ENCODE data around the gene NMBR. TPM values are rescaled to one million over a fixed set of nuclear protein-coding genes. Genes with fewer than 3 reads are reported as not detected.

NMBR gene
- total RNA-seq, 1 experiment from 2014 or later, result not detected

GRCh38 chr6:142187209-142187608 is 40.3 kb upstream of the NMBR start:
- Histone ChIP-seq H3K36me3 (ENCODE audit: insufficient read depth, low read length, poor library complexity, severe bottlenecking) (no peaks in the 10 kb centered on the region), H3K4me1 (ENCODE audit: insufficient read depth, low read length, poor library complexity, severe bottlenecking) (peaks cover 14% of the 10 kb centered on the region), H3K4me3 (ENCODE audit: low read depth, low read length, poor library complexity, severe bottlenecking) (no peak overlapping the region), H3K9me3 (ENCODE audit: low read depth, low read length, poor library complexity, severe bottlenecking) (no peaks in the 10 kb centered on the region), H3K27me3 (replicated peaks; ENCODE audit: insufficient read depth, low read depth, low read length, poor library complexity) (no peaks in the 10 kb centered on the region), H3K27ac (ENCODE audit: low read depth, low read length, poor library complexity, severe bottlenecking) (no peak overlapping the region)
- intact Hi-C loops (cut with micrococcal nuclease; ENCODE audit: unreplicated experiment), result no loop called here
- no peak for TF ChIP-seq CTCF (conservative IDR thresholded peaks at IDR 0.05; ENCODE audit: low read depth, low read length)
- TF ChIP-seq EZH2 (IDR thresholded peaks at IDR 0.05; ENCODE audit: borderline replicate concordance, low read depth, low read length, poor library complexity, severe bottlenecking), result no peak
- ChIA-PET CTCF (no interaction called here), POLR2A (ENCODE audit: low non-redundant PET) (no interaction called here)
- BruUV-seq (replicated peaks), result no TSS peak
- DNase-seq (ENCODE audit: low spot score), result peak; percentile 74

GRCh38 chr6:142185641-142186040 is 38.7 kb upstream of the NMBR start:
- no peak for DNase-seq (ENCODE audit: low spot score)
- Histone ChIP-seq H3K27me3 (replicated peaks; ENCODE audit: insufficient read depth, low read depth, low read length, poor library complexity) (no peaks in the 10 kb centered on the region), H3K4me1 (ENCODE audit: insufficient read depth, low read length, poor library complexity, severe bottlenecking) (peaks cover 14% of the 10 kb centered on the region), H3K4me3 (ENCODE audit: low read depth, low read length, poor library complexity, severe bottlenecking) (no peak overlapping the region), H3K36me3 (ENCODE audit: insufficient read depth, low read length, poor library complexity, severe bottlenecking) (no peaks in the 10 kb centered on the region), H3K27ac (ENCODE audit: low read depth, low read length, poor library complexity, severe bottlenecking) (no peak overlapping the region), H3K9me3 (ENCODE audit: low read depth, low read length, poor library complexity, severe bottlenecking) (no peaks in the 10 kb centered on the region)
- BruUV-seq (replicated peaks), result no TSS peak
- CTCF ChIA-PET, result no interaction called here
- TF ChIP-seq EZH2 (IDR thresholded peaks at IDR 0.05; ENCODE audit: borderline replicate concordance, low read depth, low read length, poor library complexity, severe bottlenecking) (no peak), CTCF (conservative IDR thresholded peaks at IDR 0.05; ENCODE audit: low read depth, low read length) (no peak)
- POLR2A ChIA-PET (ENCODE audit: low non-redundant PET), result no interaction called here
- intact Hi-C loops (cut with micrococcal nuclease; ENCODE audit: unreplicated experiment), result no loop called here

- Histone ChIP-seq H3K4me1 (ENCODE audit: insufficient read depth, low read length, poor library complexity, severe bottlenecking) (peaks cover 14% of the 10 kb centered on the region), H3K4me3 (ENCODE audit: low read depth, low read length, poor library complexity, severe bottlenecking) (no peak overlapping the region), H3K27me3 (replicated peaks; ENCODE audit: insufficient read depth, low read depth, low read length, poor library complexity) (no peaks in the 10 kb centered on the region), H3K36me3 (ENCODE audit: insufficient read depth, low read length, poor library complexity, severe bottlenecking) (no peaks in the 10 kb centered on the region), H3K27ac (ENCODE audit: low read depth, low read length, poor library complexity, severe bottlenecking) (no peak overlapping the region), H3K9me3 (ENCODE audit: low read depth, low read length, poor library complexity, severe bottlenecking) (no peaks in the 10 kb centered on the region)
- CTCF ChIA-PET, result no interaction called here
- no peak for TF ChIP-seq CTCF (conservative IDR thresholded peaks at IDR 0.05; ENCODE audit: low read depth, low read length)
- no peak for TF ChIP-seq EZH2 (IDR thresholded peaks at IDR 0.05; ENCODE audit: borderline replicate concordance, low read depth, low read length, poor library complexity, severe bottlenecking)
- no TSS peak for BruUV-seq (replicated peaks)
- intact Hi-C loops (cut with micrococcal nuclease; ENCODE audit: unreplicated experiment), result no loop called here
- DNase-seq (ENCODE audit: low spot score), result no peak
- POLR2A ChIA-PET (ENCODE audit: low non-redundant PET), result no interaction called here
These were observed 37.4 kb upstream of the NMBR start for GRCh38 chr6:142184307-142184706.
